NCI-H146 treated with DMSO at 0.1 percent for 48 hours (cell line): Measurements from ENCODE around the gene TBX1.
"Not testable (repeated sequence)": the region's sequence is repeated elsewhere in the genome, so short reads cannot be mapped to it uniquely, and the experiment has no call there.

ENCODE experiments used
- DNase-seq: peaks from one replicate; lab custom pipeline; 2025; ENCODE audit not compliant: unreplicated experiment; lab: John Stamatoyannopoulos, UW

Gene TBX1

GRCh38 chr22:19763458-19764298 is 3.1 kb downstream of the TBX1 start:
- no peak for DNase-seq

- DNase-seq: no peak
These were observed 3.7 kb downstream of the TBX1 start for GRCh38 chr22:19764299-19764593.

- no peak for DNase-seq
These were observed 4.3 kb downstream of the TBX1 start for GRCh38 chr22:19764636-19765476.

- DNase-seq: no peak
These were observed 5.1 kb downstream of the TBX1 start for GRCh38 chr22:19765477-19766239.

- DNase-seq: no peak
These were observed 5.6 kb downstream of the TBX1 start for GRCh38 chr22:19766240-19766510.

GRCh38 chr22:19766511-19767426 is 6.2 kb downstream of the TBX1 start:
- no peak for DNase-seq

GRCh38 chr22:19767427-19768341 is 7.1 kb downstream of the TBX1 start:
- DNase-seq: no peak

- no peak for DNase-seq
These were observed 8.8 kb downstream of the TBX1 start for GRCh38 chr22:19769393-19769715.

GRCh38 chr22:19770349-19771220 is 10.0 kb downstream of the TBX1 start:
- no peak for DNase-seq

GRCh38 chr22:19772422-19772672 is 11.8 kb downstream of the TBX1 start:
- DNase-seq: no peak

GRCh38 chr22:19772673-19773469 is 12.3 kb downstream of the TBX1 start:
- DNase-seq: no peak

- DNase-seq: no peak
These were observed 13.0 kb downstream of the TBX1 start for GRCh38 chr22:19773470-19774040.

- no peak for DNase-seq
These were observed 14.1 kb downstream of the TBX1 start for GRCh38 chr22:19774628-19775027.

- DNase-seq: no peak
These were observed 15.1 kb downstream of the TBX1 start for GRCh38 chr22:19775496-19776325.

- DNase-seq: no peak
These were observed 16.0 kb downstream of the TBX1 start for GRCh38 chr22:19776433-19777031.

- not testable (repeated sequence) for DNase-seq
These were observed 16.6 kb downstream of the TBX1 start for GRCh38 chr22:19777192-19777591.

- no peak for DNase-seq
These were observed 18.4 kb downstream of the TBX1 start for GRCh38 chr22:19779011-19779421.
